HAP-1 (cell line): ENCODE results near the gene PPIP5K2.
"Not testable (repeated sequence)": the region's sequence is repeated elsewhere in the genome, so short reads cannot be mapped to it uniquely, and the experiment has no call there.

ENCODE experiments used
- DNase-seq, 2 experiments: peaks; one replicate each; pipeline ENCODE4 v3.0.0-alpha.2; 2016 to 2020; ENCODE audit warnings: low spot score in 2 of 2
- H3K27me3 ChIP-seq: fragments of 250-450 bp; sonication (Bioruptor Pico); 2 replicates; pipeline ENCODE4 v1.5.1; 2020; ENCODE audit warnings: low read depth, mild to moderate bottlenecking, moderate library complexity
- H3K36me3 ChIP-seq: fragments of 250-450 bp; sonication (Bioruptor Pico); replicated peaks from 2 replicates; pipeline ENCODE4 v1.5.1; 2020; ENCODE audit warnings: mild to moderate bottlenecking
- H3K4me1 ChIP-seq: fragments of 250-450 bp; sonication (Bioruptor Pico); 2 replicates; pipeline ENCODE4 v1.5.1; 2020; ENCODE audit warnings: mild to moderate bottlenecking
- H3K4me3 ChIP-seq: fragments of 250-450 bp; sonication (Bioruptor Pico); 2 replicates; pipeline ENCODE4 v1.5.1; 2020; ENCODE audit warnings: mild to moderate bottlenecking, moderate library complexity
- H3K9me3 ChIP-seq: fragments of 250-450 bp; sonication (Bioruptor Pico); 2 replicates; pipeline ENCODE4 v1.5.1; 2020; ENCODE audit warnings: mild to moderate bottlenecking, moderate library complexity
- in situ Hi-C: fragments of 300-500 bp; cut with MboI; formaldehyde crosslinking; loops from 3 replicates; pipeline ENCODE4 v1.14.3; 2020; ENCODE audit warnings: low sequenced_read_pairs, inconsistent platforms, mixed read lengths

PPIP5K2 gene

DNA sequence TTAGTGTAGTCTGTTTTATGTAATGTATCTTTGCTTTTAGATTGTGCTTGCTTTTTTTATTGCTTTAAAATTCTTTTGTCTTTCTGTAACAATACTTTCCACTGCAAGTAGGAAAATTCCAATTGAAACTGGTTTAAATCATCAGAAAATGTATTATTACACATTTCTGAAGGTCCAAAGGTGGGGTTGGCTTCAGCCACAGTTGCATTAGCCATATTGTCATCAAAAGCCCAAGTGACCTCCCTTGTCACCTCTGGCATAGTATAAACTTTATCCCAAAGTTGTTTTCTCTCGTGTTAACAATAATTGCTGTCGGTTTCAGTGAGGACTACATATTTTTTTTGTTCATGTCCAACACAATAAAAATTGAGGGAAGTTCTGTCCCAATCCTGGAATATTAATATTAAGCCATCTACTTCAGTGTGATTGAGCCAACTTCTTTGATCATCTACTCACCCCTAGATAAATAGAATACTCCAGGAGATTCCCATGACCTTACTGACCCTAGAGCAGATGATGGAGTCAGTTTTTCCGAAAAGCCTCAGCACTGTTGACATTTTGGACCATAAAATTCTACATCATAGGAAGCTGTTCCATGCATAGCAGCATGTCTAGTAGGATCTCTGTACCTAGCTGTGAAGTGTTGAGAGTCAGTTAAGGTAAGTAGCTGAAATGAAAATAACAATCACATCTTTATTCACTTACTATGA lies 86.0 kb downstream of the PPIP5K2 start:
- DNase-seq = no peak
- no peaks in the 10 kb centered on the region for H3K27me3 ChIP-seq
- in situ Hi-C loops = no loop called here
- H3K36me3 ChIP-seq = no peaks in the 10 kb centered on the region
- peaks cover 8% of the 10 kb centered on the region; the same call in 1 of the 2 replicates for H3K4me1 ChIP-seq
- no peak overlapping the region for H3K4me3 ChIP-seq
- no peaks in the 10 kb centered on the region for H3K9me3 ChIP-seq

DNA sequence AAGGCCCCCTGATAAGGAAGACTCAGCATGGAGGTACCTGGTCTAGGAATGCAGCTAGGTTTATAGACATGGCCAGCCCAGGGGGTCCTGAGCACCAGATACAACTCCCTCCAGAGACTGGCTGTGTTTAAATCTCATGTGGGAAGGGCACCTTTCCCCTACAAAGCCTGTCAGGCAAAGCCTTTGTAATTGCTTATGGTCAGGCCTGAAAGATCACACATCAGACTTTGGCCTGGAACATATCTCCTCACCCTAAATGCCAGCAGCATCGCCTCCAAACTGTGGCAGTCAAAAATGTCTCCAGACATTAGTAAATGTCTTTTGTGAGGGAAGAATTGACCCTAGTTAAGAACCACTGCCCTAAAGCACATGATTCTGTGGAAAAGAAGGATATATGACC lies 86.9 kb downstream of the PPIP5K2 start:
- H3K4me3 ChIP-seq = no peak overlapping the region
- no peak for DNase-seq
- no peaks in the 10 kb centered on the region for H3K36me3 ChIP-seq
- H3K4me1 ChIP-seq = peaks cover 8% of the 10 kb centered on the region; the same call in 1 of the 2 replicates
- H3K27me3 ChIP-seq = no peaks in the 10 kb centered on the region
- no peaks in the 10 kb centered on the region for H3K9me3 ChIP-seq
- in situ Hi-C loops = no loop called here

DNA sequence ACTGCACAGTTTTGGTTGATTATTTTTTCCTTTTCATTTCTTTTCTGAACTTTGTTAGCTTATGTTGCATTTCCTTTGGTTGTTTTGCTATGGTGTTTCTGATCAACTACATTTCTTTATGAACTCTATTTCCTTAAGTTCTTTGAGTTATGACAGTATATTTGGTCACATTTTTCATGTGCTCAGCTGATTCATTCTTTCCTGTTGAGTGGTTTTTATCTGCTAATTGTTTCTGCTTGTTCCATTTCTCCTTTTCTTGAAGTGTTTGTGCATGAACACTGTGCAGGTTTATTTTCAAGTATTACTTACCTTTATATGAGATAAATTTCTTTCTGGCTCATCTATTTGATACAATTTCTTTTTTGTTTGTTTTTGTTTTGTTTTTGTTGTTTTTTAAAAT lies 87.6 kb downstream of the PPIP5K2 start:
- no peak overlapping the region for H3K4me3 ChIP-seq
- H3K27me3 ChIP-seq = no peaks in the 10 kb centered on the region
- H3K4me1 ChIP-seq = peaks cover 8% of the 10 kb centered on the region; the same call in 1 of the 2 replicates
- no peaks in the 10 kb centered on the region for H3K9me3 ChIP-seq
- DNase-seq = no peak
- in situ Hi-C loops = no loop called here
- no peaks in the 10 kb centered on the region for H3K36me3 ChIP-seq

DNA sequence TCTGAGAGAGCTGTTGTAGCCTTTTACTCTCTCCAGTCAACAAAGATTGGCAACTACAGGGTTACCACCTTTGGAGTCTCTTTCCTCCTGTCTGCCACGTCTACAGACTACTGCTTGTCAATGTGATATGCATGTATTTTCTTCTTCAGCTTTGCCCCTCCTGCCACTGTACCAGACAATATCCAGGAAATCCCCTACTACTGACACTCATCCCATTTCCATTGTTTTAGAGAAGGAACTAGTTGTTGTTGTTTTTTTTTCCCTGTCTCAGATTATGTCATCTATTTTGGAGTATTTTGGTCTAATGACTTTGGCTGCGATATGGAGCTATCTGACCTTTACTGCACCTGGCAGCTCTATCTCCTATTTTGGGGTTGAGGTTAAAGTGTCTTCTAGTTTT lies 88.4 kb downstream of the PPIP5K2 start:
- no peak for DNase-seq
- in situ Hi-C loops = no loop called here
- no peaks in the 10 kb centered on the region for H3K27me3 ChIP-seq
- no peaks in the 10 kb centered on the region for H3K9me3 ChIP-seq
- H3K36me3 ChIP-seq = no peaks in the 10 kb centered on the region
- no peak overlapping the region for H3K4me3 ChIP-seq
- H3K4me1 ChIP-seq = peaks cover 8% of the 10 kb centered on the region; the same call in 1 of the 2 replicates

DNA sequence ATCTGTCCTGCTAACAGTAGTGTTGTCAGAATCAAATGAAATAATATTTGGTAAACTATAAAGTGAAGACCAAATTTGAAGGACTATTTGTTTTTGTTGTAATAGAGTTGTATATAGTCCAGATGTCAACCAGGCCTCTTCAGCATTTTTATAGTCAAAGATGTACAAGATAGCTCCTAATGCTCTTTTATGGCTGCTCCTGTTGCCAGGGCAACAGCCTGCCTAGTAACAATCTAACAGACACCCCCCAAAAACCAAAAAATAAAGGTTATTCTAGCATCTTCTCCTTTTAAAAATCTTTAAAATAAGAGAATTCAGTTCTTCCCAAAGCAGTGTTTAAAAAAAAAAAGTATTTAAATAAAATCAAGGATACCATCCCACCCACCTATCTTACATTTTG lies 89.0 kb downstream of the PPIP5K2 start:
- DNase-seq = no peak
- H3K27me3 ChIP-seq = no peaks in the 10 kb centered on the region
- in situ Hi-C loops = no loop called here
- no peaks in the 10 kb centered on the region for H3K36me3 ChIP-seq
- peaks cover 8% of the 10 kb centered on the region; the same call in 1 of the 2 replicates for H3K4me1 ChIP-seq
- H3K4me3 ChIP-seq = no peak overlapping the region
- no peaks in the 10 kb centered on the region for H3K9me3 ChIP-seq

DNA sequence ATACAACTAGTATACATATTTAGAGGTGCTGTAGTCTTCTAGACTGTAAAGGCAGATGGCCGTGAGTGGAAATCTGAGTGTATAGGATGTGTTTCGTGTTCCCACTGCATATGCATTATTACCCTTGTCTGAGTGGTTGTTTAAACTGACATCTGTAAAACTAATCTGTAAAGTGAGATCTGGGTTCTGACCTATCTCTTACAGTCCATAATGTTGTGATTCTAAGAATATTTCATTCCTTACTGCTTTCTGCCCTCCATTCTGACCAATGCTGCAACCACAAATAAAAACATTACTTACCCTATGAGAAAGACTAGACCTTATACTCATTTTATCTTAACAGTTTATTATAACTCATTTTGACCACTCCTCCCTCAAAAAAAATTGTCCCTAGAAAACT lies 90.9 kb downstream of the PPIP5K2 start:
- no peaks in the 10 kb centered on the region for H3K9me3 ChIP-seq
- peaks cover 8% of the 10 kb centered on the region; the same call in 1 of the 2 replicates for H3K4me1 ChIP-seq
- H3K4me3 ChIP-seq = no peak overlapping the region
- no peaks in the 10 kb centered on the region for H3K36me3 ChIP-seq
- in situ Hi-C loops = no loop called here
- no peaks in the 10 kb centered on the region for H3K27me3 ChIP-seq
- no peak for DNase-seq

DNA sequence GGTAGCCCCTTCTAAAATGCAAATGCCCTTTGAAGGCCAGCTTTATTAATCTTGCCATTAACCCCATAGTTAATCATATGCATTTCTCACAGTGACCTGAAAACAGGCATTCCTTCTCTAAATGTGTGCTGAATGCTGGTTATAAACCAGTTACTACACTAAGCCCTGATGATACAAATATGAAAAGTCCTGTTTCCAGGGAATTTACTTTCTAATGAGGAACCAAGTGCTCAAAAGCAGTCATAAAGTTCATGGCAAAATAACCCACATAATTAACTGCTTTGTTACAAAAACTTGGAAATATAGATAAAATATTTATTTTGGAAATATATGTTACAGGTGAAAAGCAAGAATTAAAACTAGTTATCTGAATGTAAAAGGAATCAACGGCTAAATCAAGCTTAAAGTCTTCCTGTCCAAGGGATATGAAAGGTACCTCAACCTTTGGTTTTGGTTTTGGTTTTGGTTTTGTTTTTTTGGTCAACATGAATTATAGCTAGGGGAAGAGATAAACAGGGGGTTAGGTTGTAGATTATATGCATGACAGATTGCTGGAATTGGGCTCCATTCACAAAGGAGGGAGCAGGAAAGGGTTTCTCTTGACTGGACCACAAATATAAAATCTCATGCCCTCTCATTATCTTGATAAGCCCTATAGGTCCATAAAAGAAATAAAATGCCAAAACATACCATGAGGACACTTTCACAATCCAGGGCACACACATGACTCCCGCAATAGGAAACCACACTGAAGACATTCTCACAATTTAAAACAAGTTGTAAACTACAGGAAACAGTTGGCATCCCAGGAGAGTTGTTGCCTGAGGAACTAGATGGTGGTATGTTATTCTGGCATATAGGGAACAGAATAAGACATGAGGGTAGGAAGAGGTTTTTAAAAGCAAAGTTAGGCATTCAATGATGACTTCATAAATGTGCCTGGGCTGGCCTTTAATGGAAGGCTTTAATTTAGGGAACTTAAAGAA lies 91.8 kb downstream of the PPIP5K2 start:
- H3K4me1 ChIP-seq = peaks cover 8% of the 10 kb centered on the region; the same call in 1 of the 2 replicates
- H3K4me3 ChIP-seq = no peak overlapping the region
- H3K9me3 ChIP-seq = no peaks in the 10 kb centered on the region
- H3K36me3 ChIP-seq = no peaks in the 10 kb centered on the region
- no peak for DNase-seq
- no peaks in the 10 kb centered on the region for H3K27me3 ChIP-seq
- in situ Hi-C loops = no loop called here

DNA sequence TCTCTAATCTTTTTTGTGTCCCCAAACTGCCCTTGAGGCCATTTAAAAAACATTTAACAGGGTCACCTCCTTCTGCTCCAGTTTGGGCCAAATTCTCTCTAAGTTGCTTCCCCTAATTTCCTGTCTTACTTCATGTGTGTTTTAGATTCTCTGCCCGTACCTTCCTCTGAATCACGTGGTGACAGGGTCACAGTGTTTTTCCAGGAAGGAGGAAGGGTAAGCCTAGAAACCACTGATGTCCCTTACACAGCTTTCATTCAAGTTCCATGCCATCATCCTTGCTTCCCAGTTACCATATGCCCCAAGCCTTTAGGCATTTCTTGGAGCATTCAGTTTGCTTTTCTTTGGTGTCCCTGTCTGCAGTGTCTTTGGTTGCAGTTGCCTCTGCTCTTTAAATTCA lies 96.0 kb downstream of the PPIP5K2 start:
- Histone ChIP-seq H3K27me3 (no peaks in the 10 kb centered on the region), H3K36me3 (no peaks in the 10 kb centered on the region), H3K9me3 (no peaks in the 10 kb centered on the region), H3K4me1 (peaks cover 3% of the 10 kb centered on the region; the same call in 1 of the 2 replicates), H3K4me3 (no peak overlapping the region)
- DNase-seq = no peak
- in situ Hi-C loops = no loop called here

DNA sequence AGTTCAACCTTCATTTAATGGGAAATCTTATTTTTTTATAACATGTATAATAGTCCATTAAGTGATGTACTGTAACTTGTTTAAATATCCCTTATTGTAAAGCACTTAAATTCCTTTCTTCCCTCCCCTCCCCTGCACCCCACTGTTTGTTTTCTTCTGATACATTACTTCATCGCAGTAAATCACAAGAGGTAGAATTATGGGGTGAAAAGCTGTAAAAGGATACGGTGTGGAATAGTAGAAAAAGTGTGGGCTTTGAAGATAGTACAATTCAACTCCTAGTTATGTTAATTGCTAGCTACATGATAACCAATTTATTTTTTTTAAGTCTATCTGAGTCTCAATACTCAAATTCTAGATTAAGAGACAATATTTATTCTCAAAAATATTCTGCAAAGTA lies 96.6 kb downstream of the PPIP5K2 start:
- no peaks in the 10 kb centered on the region for H3K27me3 ChIP-seq

DNA sequence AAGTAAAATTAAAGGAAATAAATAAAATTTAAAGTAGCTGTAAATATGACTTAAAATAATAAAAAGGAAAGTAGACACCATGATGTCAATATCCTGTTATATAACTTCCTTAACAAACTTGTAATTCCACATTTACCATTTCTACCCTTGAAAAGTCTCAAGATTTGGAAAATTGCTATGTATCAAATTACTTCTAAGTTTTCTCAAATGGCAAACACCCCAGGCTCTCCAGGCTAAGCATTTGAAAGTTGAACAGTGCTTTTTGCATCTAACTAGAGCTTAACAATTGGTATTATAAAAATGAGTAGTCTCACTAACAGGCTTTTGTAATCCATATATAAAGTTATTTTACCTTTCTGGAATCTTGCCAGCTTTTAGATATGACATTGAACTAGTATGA lies 97.0 kb downstream of the PPIP5K2 start:
- Histone ChIP-seq H3K36me3 (no peaks in the 10 kb centered on the region), H3K4me3 (no peak overlapping the region), H3K4me1 (peaks cover 3% of the 10 kb centered on the region; the same call in 1 of the 2 replicates), H3K27me3 (no peaks in the 10 kb centered on the region; the same call in 1 of the 2 replicates), H3K9me3 (no peaks in the 10 kb centered on the region)
- DNase-seq = peak in 1 of 2 experiments; percentile 39
- in situ Hi-C loops = no loop called here

More for the DNA sequence above, 96.6 kb downstream of the PPIP5K2 start:
- peaks cover 3% of the 10 kb centered on the region; the same call in 1 of the 2 replicates for H3K4me1 ChIP-seq
- H3K9me3 ChIP-seq = no peaks in the 10 kb centered on the region
- in situ Hi-C loops = no loop called here
- DNase-seq = no peak
- no peaks in the 10 kb centered on the region for H3K36me3 ChIP-seq
- H3K4me3 ChIP-seq = no peak overlapping the region

DNA sequence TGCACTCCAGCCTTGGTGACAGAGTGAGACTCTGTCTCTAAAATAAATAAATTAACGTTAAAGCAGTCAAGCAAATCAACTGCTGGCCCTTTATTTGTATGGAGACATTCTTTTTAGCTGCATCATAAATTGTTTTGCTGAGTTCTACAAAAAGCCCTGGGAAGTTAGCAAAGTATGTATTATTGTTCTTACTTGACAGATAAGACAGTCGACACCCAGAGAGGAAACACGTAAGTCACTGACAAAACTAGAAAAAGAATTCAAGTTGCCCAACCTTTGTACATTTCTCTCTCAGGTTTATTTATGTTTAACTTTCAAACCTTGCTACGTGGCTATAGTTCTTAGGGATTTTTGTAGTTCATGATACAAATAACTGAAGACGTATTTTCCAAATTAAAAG lies 98.1 kb downstream of the PPIP5K2 start:
- in situ Hi-C loops = no loop called here
- Histone ChIP-seq H3K36me3 (no peaks in the 10 kb centered on the region), H3K4me3 (no peak overlapping the region), H3K4me1 (peaks cover 3% of the 10 kb centered on the region; the same call in 1 of the 2 replicates), H3K9me3 (no peaks in the 10 kb centered on the region), H3K27me3 (no peaks in the 10 kb centered on the region; the same call in 1 of the 2 replicates)
- no peak for DNase-seq

DNA sequence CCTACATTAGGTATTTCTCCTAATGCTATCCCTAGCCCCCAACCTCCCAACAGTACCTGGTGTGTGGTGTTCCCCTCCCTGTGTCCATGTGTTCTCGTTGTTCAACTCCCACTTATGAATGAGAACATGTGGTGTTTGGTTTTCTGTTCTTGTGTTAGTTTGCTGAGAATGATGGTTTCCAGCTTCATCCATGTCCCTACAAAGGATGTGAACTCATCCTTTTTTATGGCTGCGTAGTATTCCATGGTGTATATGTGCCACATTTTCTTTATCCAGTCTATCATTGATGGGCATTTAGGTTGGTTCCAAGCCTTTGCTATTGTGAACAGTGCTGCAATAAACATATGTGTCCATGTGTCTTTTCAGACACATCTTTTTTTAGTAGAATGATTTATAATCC lies 99.0 kb downstream of the PPIP5K2 start:
- DNase-seq, H3K4me1 ChIP-seq, in situ Hi-C loops, H3K36me3 ChIP-seq, H3K4me3 ChIP-seq, H3K27me3 ChIP-seq, H3K9me3 ChIP-seq: not testable (repeated sequence)

DNA sequence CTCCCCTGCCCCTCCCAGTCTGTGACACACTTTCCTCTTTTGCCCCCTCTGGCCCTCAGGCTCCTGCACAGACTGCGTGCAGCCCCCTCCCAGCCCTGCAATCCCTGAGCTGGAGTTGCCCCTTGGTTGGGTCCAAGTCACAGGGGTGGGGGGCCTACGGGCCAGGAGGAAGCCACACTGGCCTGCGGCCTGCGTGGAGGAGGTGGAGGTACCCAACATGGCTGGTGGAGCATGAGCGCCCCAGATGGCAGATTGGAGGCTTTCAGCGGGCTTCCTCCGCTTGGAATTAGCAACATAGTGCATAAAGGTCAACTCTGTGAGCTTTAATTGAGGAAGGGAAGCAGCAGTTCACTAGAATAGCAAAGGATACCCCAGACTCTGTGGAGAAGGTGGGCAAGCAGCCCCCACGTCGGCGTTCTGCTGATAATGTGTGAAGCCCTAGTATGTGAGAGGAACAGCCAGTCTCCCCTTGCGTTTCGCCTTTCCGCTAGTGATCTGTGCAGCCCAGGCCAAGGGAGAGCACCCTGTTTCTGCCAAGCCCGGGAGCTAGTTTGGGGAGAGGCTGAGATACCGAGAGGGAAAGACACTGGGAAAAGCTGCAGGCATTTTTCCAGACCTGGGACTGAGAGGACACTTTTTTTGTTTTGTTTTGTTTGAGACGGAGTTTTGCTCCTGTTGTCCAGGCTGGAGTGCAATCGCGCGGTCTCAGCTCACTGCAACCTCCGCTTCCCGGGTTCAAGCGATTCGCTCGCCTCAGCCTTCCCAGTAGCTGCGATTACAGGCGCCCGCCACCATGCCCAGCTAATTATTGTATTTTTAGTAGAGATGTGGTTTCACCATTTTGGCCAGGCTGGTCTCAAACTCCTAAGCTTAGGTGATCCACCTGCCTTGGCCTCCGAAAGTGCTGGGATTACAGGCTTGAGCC lies 103.2 kb downstream of the PPIP5K2 start:
- Histone ChIP-seq H3K27me3 (no peaks in the 10 kb centered on the region; the same call in 1 of the 2 replicates), H3K4me3 (no peak overlapping the region), H3K9me3 (no peaks in the 10 kb centered on the region), H3K4me1 (no peaks in the 10 kb centered on the region), H3K36me3 (no peaks in the 10 kb centered on the region)
- DNase-seq = no peak
- in situ Hi-C loops = no loop called here
